ENCODE results near the gene C19orf81.

DNA sequence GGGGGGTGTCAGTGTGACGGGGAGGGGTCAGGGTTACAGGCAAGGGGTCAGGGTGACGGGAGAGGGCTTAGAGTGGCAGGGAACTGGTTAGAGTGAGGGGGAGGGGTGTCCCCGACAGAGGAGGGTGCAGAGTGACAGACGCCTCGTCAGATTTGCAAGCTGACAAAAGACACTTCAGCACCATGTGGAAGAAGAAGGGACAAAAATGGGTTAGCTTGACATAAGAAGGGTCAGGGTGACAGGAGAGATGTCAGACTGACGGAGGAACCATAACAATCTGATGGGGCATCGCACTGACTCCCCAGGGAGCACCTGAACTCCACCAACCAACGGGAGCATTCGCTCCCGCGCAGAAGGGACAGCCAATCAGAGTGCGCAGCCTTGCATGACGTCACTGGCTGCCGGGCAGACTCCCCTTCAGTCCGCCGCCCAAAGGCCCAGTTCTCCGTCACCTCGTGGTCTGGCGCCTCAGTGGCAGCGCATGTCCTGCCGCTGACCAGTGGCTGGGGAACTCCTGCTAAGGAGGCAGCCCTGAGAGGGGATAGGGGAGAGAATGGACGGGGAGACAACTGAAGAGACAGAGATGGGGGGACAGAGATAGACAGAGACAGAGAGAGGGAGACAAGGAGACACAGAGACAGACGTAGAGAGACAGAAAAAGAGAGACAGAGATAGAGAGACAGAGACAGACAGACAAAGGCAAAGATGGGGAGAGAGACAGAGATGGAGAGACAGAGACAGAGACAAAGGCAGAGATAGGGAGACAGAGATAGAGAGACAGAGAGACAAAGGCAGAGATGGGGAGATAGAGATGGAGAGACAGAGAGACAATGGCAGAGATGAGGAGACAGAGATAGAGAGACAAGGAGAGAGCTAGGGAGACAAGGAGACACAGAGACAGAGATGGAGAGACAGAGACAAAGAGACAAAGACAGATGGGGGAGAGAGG lies 30.2 kb downstream of the C19orf81 start:
- TF ChIP-seq CTCF (IDR thresholded peaks at IDR 0.05) = no peak
- TF ChIP-seq POLR2A (IDR thresholded peaks at IDR 0.05) = no peak
- TF ChIP-seq POLR2AphosphoS5 (IDR thresholded peaks at IDR 0.05) = no peak

All from prostate gland (tissue), 2 donors.